Embryonic facial prominence (tissue), 1 donor: Measurements from ENCODE around the gene IQUB.
"Not testable (repeated sequence)": the region's sequence is repeated elsewhere in the genome, so short reads cannot be mapped to it uniquely, and the experiment has no call there.

ENCODE experiments used
- DNase-seq: peaks from one replicate; pipeline ENCODE4 v3.0.0-alpha.2; 2016; ENCODE audit errors: extremely low spot score

IQUB gene

DNA sequence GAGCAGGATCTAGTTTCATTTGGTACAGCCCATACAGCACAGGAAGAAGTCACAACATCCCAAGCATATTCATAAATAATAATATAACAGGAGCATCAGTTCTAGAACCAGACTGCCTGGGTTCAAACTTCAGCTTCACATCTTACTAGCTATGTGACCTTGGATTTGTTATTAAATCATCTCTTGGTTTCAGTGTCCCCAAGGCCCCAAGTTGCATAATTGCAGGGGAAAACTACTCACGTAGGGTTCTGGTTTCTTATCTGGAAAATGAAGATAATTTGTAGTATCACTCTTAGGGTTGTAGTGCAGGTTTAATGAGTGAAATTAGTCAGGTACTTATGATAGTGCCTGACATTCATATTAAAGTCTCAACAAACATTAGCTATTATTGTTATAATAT is 5.5 kb upstream of the IQUB start:
- no peak for DNase-seq

DNA sequence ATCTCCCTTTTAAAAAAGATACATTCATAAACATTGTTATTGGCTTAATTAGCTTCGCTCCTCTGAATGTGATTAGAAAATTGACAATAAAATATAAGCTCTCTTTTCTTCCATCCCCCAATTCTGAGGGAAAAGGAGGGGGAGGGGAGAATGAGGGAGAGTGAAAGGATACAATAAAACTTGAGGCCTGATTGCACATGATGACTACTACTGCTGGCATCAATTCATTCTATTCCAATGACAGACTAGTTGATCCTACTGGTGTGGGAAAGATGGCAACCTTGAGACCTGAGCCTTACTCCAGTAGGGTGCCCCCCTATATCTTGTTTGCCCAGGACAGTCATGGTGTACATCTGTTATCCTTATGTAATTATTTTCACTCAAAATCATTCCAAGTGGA is 4.5 kb upstream of the IQUB start:
- no peak for DNase-seq

GRCh38 chr7:123538189-123538714 is 3.9 kb upstream of the IQUB start:
- no peak for DNase-seq

DNA sequence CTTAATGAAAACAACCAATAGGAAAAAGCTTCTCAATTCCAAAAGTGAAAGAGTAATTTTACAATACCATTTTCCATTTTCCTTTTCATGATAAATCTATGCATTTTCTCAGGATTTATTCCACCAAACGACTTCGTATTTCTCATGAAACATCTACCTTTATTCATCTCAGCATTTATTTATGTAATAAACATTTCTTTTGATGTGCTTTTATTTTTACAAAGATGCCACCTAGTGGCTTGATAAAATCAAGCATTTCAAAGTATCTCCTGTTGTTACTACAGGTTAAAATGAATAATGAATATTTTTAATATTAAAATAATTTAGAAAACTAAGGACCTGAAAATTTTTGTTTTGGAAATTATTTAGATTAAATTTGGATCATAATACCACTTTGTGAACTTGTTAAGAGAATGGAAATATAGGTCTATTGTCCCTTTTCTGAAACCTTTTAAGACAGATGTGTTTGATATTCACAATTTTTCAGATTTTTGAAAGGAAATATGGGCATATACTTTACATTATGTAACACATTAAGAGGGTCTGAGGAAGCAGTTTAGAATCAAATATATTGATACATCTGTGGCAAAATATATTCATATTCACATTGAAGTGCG is 2.7 kb upstream of the IQUB start:
- DNase-seq, result no peak

- no peak for DNase-seq
Measured at GRCh38 chr7:123535517-123535916, 1.1 kb upstream of the IQUB start.

- DNase-seq, result no peak
Measured at GRCh38 chr7:123533929-123534382, 439 bp downstream of the IQUB start.

DNA sequence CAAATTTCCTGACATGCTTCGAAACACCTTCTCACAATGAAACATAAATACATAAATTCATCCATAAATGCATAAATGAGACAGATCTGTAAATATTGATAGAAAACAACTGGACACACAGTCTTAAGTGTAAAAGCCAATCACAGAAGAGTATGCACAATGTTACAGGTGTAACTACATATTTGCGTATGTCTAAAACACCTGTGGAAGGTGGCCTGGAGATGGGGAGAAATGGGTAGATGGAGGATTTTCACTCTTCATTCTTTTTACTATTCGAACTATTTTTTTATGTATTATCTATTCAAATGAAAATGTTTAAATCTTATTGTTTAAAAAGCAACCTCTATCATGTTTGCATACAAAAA is 860 bp downstream of the IQUB start:
- DNase-seq, result no peak

- DNase-seq, result not testable (repeated sequence)
Measured at GRCh38 chr7:123532788-123533552, 1.4 kb downstream of the IQUB start.

GRCh38 chr7:123532343-123532742 is 2.1 kb downstream of the IQUB start:
- DNase-seq, result not testable (repeated sequence)

GRCh38 chr7:123530035-123530591 is 4.3 kb downstream of the IQUB start:
- DNase-seq, result not testable (repeated sequence)

DNA sequence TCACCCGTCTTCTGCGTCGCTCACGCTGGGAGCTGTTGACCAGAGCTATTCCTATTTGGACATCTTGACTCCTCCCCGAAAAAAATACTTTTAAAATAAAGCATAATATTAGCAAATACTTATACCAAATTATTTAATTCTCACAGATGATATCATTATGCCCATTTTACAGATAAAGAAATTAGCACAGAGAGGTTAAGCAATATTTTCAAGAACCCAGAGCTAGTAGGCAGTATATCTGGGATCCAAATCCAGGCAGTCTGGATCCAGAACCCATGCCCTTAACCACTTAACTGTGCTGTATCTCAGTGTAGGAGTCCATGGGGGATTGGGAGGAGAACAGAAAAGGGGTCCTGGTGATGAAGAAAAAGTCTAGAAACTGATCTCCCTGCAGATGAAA is 6.1 kb downstream of the IQUB start:
- no peak for DNase-seq

DNA sequence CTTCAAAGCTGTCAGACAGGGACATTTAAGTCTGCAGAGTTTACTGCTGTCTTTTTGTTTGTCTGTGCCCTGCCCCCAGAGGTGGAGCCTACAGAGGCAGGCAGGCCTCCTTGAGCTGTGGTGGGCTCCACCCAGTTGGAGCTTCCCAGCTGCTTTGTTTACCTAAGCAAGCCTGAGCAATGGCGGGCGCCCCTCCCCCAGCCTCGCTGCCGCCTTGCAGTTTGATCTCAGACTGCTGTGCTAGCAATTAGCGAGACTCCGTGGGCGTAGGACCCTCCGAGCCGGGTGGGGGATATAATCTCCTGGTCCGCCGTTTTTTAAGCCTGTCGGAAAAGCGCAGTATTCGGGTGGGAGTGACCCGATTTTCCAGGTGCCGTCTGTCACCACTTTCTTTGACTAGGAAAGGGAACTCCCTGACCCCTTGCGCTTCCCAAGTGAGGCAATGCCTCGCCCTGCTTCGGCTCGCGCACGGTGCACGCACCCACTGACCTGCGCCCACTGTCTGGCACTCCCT is 6.6 kb downstream of the IQUB start:
- DNase-seq, result not testable (repeated sequence)

DNA sequence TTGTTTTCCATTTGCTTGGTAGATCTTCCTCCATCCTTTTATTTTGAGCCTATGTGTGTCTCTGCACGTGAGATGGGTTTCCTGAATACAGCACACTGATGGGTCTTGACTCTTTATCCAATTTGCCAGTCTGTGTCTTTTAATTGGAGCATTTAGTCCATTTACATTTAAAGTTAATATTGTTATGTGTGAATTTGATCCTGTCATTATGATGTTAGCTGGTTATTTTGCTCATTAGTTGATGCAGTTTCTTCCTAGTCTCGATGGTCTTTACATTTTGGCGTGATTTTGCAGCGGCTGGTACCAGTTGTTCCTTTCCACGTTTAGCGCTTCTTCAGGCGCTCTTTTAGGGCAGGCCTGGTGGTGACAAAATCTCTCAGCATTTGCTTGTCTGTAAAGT is 7.9 kb downstream of the IQUB start:
- not testable (repeated sequence) for DNase-seq

GRCh38 chr7:123522066-123522465 is 12.3 kb downstream of the IQUB start:
- DNase-seq, result no peak

- no peak for DNase-seq
Measured at GRCh38 chr7:123505221-123505620, 29.2 kb downstream of the IQUB start.

DNA sequence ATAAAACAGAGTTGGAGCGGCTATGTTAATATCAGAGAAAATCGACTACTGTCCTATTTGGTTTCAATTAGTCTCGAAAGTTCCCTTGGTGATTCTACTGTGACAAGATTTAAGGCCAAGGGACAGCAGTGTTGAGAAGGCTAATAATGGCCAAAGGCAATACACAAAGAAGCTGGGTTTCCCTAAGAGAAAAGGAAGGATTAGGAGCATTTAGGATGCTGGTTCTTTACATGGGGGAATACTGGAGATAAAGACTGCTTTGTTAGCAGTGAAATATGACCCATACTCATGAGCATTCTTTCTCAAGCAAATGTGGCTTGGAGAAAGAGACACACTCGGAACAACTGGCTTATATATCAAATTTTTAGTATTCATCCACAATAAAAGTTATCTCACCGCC is 32.2 kb downstream of the IQUB start:
- DNase-seq, result no peak

- no peak for DNase-seq
Measured at GRCh38 chr7:123500878-123501489, 33.4 kb downstream of the IQUB start.

DNA sequence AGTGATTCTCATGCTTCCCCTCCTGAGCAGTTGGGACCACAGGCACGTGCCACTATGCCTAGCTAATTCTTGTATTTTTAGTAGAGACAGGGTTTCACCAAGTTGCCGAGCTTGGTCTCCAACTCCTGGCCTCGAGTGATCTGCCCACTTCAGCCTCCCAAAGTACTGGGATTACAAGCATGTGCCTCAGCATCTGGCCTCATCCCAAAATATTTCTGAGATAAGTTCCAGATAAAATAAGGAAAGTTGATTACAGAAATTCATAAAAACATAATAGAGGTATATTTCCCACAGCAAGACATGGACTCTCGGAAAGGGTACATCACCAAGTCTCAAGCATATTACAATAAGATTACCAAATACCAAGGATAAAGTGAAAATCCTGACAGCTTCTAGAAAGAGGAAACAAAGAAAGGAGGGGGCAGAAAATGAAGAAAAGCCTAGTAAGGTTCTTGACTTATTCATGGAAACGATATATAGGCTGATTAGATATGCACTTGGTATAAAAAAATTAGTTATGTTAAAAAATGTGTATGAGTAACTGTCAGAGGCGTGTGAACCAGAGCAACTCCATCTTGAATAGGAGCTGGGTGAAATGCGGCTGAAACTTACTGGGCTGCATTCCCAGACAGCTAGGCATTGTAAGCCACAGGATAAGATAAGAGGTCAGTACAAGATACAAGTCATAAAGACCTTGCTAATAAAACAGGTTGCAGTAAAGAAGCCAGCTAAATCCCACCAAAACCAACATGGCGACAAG is 35.0 kb downstream of the IQUB start:
- no peak for DNase-seq

DNA sequence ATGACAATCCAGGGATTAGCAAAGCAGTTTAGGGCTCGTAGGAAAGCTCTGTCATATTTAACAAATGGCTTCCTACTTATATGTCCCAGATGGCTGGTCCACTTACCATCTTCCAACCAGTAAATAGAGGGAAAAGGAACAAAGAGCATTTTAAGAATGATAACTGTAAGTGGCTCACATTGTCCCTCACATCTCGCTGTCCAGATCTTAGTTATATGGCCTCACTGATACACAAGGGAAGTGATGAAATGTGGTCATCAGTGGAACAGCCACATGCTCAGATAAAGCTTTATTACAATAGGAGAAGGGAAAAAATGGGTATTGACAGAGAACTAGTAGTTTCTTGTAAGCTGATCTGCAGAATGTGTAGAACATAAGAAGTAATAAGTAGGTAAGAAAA is 35.8 kb downstream of the IQUB start:
- DNase-seq, result no peak

DNA sequence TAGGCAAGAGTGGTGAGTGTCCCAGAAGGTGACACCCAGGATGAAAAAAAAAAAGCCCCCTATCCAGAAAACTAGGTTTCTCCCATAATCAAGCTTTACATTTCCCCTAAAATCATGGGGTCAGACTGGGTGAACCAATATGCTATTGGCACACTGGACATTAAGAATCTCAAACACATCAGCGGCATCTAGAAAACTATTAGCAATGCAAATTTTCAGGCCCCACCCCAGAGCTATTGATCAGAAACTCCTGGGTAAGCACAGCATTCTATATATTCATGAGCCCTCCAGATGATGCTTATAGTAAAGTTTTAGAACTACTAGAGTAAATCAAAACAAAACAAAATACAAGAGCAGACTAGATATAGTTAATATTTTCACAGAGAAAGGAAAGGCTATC is 36.4 kb downstream of the IQUB start:
- DNase-seq, result no peak

DNA sequence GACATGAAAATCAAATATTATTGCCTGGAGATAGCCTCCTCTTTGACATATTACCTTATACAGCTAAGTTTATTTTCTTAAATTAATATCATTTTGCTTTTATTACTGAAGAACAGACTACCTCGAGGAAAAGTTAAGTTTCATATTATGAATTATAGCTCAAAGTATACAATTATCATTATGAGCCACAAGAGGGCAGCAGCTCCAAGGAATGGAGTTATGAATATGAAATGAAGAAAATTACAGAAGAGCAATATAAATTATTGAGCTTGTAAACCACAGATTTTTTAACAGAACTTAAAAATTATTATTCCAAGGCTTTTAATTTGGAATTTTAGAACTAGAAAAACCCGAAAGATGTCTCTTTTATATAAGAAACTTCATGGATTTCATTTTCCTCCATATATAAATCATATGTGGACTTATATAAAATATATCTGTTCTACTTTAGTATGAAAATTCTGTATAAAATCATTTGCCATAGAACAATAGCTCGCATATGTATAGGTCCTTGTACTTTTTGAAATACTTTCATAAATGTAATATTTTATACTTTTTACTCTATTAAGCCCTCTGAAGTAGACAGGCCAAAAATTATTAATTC is 40.1 kb downstream of the IQUB start:
- DNase-seq, result peak; percentile 14
